ENCODE measurements around the gene GAST.
"Not testable (repeated sequence)": the region's sequence is repeated elsewhere in the genome, so short reads cannot be mapped to it uniquely, and the experiment has no call there.

DNA sequence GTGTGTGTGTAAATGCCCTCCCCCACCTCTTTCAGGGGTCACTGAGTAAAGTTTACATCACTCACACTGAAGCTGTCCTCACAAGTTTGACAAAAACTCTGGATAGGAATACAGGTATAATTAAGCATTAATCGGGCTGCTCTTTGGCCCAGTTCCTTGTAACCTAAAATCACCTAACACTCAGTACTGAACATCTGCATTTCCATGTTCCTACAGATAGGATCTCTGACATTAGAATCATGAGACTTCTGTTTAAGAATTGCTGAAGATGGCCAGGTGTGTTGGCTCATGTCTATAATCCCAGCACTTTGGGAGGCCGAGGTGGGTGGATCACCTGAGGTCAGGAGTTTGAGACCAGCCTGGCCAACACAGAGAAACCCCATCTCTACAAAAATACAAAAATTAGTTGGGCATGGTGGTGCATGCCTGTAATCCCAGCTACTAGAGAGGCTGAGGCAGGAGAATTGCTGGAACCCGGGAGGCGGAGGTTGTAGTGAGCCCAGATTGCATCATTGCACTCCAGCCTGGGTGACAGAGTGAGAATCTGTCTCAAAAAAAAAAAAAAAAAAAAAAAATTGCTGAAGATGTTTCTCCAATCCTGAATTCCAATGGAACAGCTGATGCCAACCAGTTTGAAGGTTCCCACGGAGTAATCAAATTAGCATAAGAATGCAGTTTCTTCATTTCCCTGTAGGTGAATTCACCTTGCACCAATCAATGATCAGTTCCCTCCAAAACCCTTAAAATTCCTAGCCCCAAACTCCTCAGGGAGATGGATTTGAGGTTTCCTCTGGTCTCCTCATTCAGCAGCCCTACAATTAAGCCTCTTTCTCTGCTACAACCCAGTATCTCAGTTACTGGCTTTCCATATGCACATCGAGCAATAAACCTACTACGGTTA lies 36.7 kb upstream of the GAST start:
- TF ChIP-seq, protein P1, sequence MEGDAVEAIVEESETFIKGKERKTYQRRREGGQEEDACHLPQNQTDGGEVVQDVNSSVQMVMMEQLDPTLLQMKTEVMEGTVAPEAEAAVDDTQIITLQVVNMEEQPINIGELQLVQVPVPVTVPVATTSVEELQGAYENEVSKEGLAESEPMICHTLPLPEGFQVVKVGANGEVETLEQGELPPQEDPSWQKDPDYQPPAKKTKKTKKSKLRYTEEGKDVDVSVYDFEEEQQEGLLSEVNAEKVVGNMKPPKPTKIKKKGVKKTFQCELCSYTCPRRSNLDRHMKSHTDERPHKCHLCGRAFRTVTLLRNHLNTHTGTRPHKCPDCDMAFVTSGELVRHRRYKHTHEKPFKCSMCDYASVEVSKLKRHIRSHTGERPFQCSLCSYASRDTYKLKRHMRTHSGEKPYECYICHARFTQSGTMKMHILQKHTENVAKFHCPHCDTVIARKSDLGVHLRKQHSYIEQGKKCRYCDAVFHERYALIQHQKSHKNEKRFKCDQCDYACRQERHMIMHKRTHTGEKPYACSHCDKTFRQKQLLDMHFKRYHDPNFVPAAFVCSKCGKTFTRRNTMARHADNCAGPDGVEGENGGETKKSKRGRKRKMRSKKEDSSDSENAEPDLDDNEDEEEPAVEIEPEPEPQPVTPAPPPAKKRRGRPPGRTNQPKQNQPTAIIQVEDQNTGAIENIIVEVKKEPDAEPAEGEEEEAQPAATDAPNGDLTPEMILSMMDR (IDR thresholded peaks at IDR 0.05): not testable (repeated sequence)
- not testable (repeated sequence) for TF ChIP-seq POLR2A (IDR thresholded peaks at IDR 0.05)
